Measurements from ENCODE around the gene PKP3.
"Not testable (repeated sequence)": the region's sequence is repeated elsewhere in the genome, so short reads cannot be mapped to it uniquely, and the experiment has no call there.

Gene PKP3
- total RNA-seq = 0 to 2.0 (median 0.03) reads per million in 18 experiments

- DNase-seq = no peak
Observed at GRCh38 chr11:394034-394857, at the start of gene PKP3. TSS of gene PKP3 (plus strand) at chr11:394209. CDS start at chr11:394293, 84 bp downstream.

- no peak for DNase-seq
Observed at GRCh38 chr11:344836-345578, 49.0 kb upstream of the PKP3 start.

- no peak for DNase-seq
Observed at GRCh38 chr11:346529-346928, 47.5 kb upstream of the PKP3 start.

- DNase-seq = not testable (repeated sequence)
Observed at GRCh38 chr11:349270-349954, 44.6 kb upstream of the PKP3 start.

GRCh38 chr11:350033-350722, 43.8 kb upstream of the PKP3 start:
- DNase-seq = not testable (repeated sequence)

GRCh38 chr11:350723-351255, 43.2 kb upstream of the PKP3 start:
- DNase-seq = peak; percentile 17 to 42

- no peak for DNase-seq
Observed at GRCh38 chr11:351411-351810, 42.6 kb upstream of the PKP3 start.

GRCh38 chr11:352456-353031, 41.5 kb upstream of the PKP3 start:
- no peak for DNase-seq

GRCh38 chr11:353179-353873, 40.7 kb upstream of the PKP3 start:
- DNase-seq = no peak

GRCh38 chr11:355581-356458, 38.2 kb upstream of the PKP3 start:
- no peak for DNase-seq

GRCh38 chr11:356610-357009, 37.4 kb upstream of the PKP3 start:
- DNase-seq = no peak

GRCh38 chr11:357582-357981, 36.4 kb upstream of the PKP3 start:
- no peak for DNase-seq

GRCh38 chr11:358129-358800, 35.7 kb upstream of the PKP3 start:
- no peak for DNase-seq

- no peak for DNase-seq
Observed at GRCh38 chr11:359181-359714, 34.8 kb upstream of the PKP3 start.

- no peak for DNase-seq
Observed at GRCh38 chr11:360326-361280, 33.4 kb upstream of the PKP3 start.

- no peak for DNase-seq
Observed at GRCh38 chr11:362642-363442, 31.2 kb upstream of the PKP3 start.

GRCh38 chr11:363443-363805, 30.6 kb upstream of the PKP3 start:
- not testable (repeated sequence) for DNase-seq

Measured in inflammatory macrophage (primary cell).